ENCODE results near the gene PSMD7.
"Not testable (repeated sequence)": the region's sequence is repeated elsewhere in the genome, so short reads cannot be mapped to it uniquely, and the experiment has no call there.

PSMD7 gene

DNA sequence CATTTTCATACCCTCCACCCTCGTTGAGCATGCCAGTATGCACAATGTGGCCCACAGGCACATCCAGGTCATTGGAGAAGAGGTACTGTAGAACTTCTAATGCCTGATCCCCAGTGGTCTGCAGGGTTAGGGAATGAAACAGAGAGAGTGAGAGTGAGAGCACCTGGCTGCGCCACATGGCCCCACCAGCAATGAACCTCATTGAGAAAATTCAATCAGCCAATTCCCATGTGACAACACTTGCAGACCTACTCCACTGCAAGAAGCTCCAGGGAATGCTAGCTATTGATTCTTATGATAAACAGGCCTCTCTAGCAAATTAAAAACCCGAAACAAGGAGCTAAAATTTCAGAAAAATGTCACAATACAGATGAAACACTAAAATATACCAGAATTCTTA lies 40.9 kb downstream of the PSMD7 start:
- H2BK120ac ChIP-seq (ENCODE audit: insufficient read depth, low read length, poor library complexity); H3K4me3 ChIP-seq (ENCODE audit: low read depth, low read length); H3K14ac ChIP-seq (ENCODE audit: low read length); H3K79me1 ChIP-seq (ENCODE audit: low read length); H2AK5ac ChIP-seq (ENCODE audit: low read length); H2AFZ ChIP-seq (ENCODE audit: insufficient read depth, low read length, poor library complexity); H2BK5ac ChIP-seq (ENCODE audit: low read depth, low read length, poor library complexity); H3K18ac ChIP-seq (ENCODE audit: low read length); H4K12ac ChIP-seq (ENCODE audit: low read depth, low read length); DNase-seq; H3K4me1 ChIP-seq (ENCODE audit: control insufficient read depth in 1 of 2, insufficient read depth in 2 of 2, low read length in 2 of 2); H3K4ac ChIP-seq (ENCODE audit: low read depth, low read length); H3K9ac ChIP-seq (ENCODE audit: low read length); H4K91ac ChIP-seq (ENCODE audit: low read depth, low read length); H4K8ac ChIP-seq (ENCODE audit: low read depth, low read length); H3K27ac ChIP-seq (ENCODE audit: low read depth, low read length); H3K9me3 ChIP-seq (ENCODE audit: insufficient read depth, low read depth, low read length); H3K79me2 ChIP-seq (ENCODE audit: control insufficient read depth, insufficient read depth, low read length, poor library complexity); H3K23ac ChIP-seq (ENCODE audit: low read length); H2BK12ac ChIP-seq (ENCODE audit: low read length); H3K4me2 ChIP-seq (ENCODE audit: low read length); H3K27me3 ChIP-seq (ENCODE audit: insufficient read depth, low read length): not testable (repeated sequence)
- peaks cover 12 to 17% of the 10 kb centered on the region in 2 experiments for H3K36me3 ChIP-seq (ENCODE audit: control insufficient read depth in 1 of 2, insufficient read depth in 2 of 2, low read length in 2 of 2)
- WGBS (ENCODE audit: extremely low coverage, insufficient coverage, insufficient read length), result no CpG with 5 or more reads among the region's 3 CpGs

DNA sequence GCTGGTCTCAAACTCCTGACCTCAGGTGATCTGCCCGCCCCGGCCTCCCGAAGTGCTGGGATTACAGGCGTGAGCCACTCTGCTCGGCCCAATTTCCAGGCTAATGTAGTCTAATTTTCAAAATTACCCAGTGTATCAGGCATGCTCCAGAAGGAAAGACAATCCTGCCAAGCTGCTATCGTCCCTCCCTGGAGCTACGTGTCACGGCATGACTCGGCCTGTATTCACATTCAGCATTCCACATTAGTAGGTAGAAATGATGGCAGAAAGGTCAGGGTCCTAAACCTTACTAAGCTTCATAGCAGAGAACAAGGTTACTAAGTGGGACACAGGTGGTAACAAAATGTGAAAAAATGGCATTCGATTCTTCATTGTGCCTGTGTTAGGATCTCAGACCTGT lies 42.6 kb downstream of the PSMD7 start:
- not testable (repeated sequence) for H2BK120ac ChIP-seq (ENCODE audit: insufficient read depth, low read length, poor library complexity); H3K4me1 ChIP-seq (ENCODE audit: control insufficient read depth in 1 of 2, insufficient read depth in 2 of 2, low read length in 2 of 2); H3K4me3 ChIP-seq (ENCODE audit: low read depth, low read length); H3K79me1 ChIP-seq (ENCODE audit: low read length); H3K23ac ChIP-seq (ENCODE audit: low read length); H2AK5ac ChIP-seq (ENCODE audit: low read length); H4K8ac ChIP-seq (ENCODE audit: low read depth, low read length); H2BK5ac ChIP-seq (ENCODE audit: low read depth, low read length, poor library complexity); H2BK12ac ChIP-seq (ENCODE audit: low read length); H3K4ac ChIP-seq (ENCODE audit: low read depth, low read length); H3K27me3 ChIP-seq (ENCODE audit: insufficient read depth, low read length); H2AFZ ChIP-seq (ENCODE audit: insufficient read depth, low read length, poor library complexity); H3K14ac ChIP-seq (ENCODE audit: low read length); H3K9ac ChIP-seq (ENCODE audit: low read length); H4K91ac ChIP-seq (ENCODE audit: low read depth, low read length); H3K4me2 ChIP-seq (ENCODE audit: low read length); H3K18ac ChIP-seq (ENCODE audit: low read length); H3K9me3 ChIP-seq (ENCODE audit: insufficient read depth, low read depth, low read length); H3K79me2 ChIP-seq (ENCODE audit: control insufficient read depth, insufficient read depth, low read length, poor library complexity); H4K12ac ChIP-seq (ENCODE audit: low read depth, low read length); H3K27ac ChIP-seq (ENCODE audit: low read depth, low read length); DNase-seq
- no CpG with 5 or more reads among the region's 10 CpGs for WGBS (ENCODE audit: extremely low coverage, insufficient coverage, insufficient read length)
- peaks cover 11 to 14% of the 10 kb centered on the region in 2 experiments for H3K36me3 ChIP-seq (ENCODE audit: control insufficient read depth in 1 of 2, insufficient read depth in 2 of 2, low read length in 2 of 2)

DNA sequence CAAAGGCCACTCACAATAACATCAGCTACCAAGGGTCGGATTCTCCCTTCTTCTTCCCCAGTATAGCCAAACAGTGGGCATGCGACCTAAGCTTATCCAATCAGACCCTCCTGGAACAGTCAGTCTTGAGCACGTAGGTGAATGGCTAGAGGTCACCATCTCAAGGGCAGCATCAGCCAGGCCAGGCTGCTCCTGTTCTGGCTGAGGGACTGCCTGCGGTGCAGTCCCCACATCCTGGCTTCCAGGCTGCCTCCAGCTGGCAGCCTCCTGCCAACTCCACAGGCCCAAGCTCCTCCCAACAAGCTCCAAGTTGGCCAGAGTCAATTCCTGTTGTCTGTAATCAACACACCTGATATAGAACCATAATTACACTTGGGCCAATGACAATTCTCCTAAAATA lies 56.4 kb downstream of the PSMD7 start:
- not testable (repeated sequence) for H3K27me3 ChIP-seq (ENCODE audit: insufficient read depth, low read length); H4K12ac ChIP-seq (ENCODE audit: low read depth, low read length); H3K79me1 ChIP-seq (ENCODE audit: low read length); H3K4me2 ChIP-seq (ENCODE audit: low read length); H3K18ac ChIP-seq (ENCODE audit: low read length); H3K4ac ChIP-seq (ENCODE audit: low read depth, low read length); H3K4me1 ChIP-seq (ENCODE audit: control insufficient read depth in 1 of 2, insufficient read depth in 2 of 2, low read length in 2 of 2); H4K91ac ChIP-seq (ENCODE audit: low read depth, low read length); H2BK5ac ChIP-seq (ENCODE audit: low read depth, low read length, poor library complexity); H3K27ac ChIP-seq (ENCODE audit: low read depth, low read length); H3K9ac ChIP-seq (ENCODE audit: low read length); H3K4me3 ChIP-seq (ENCODE audit: low read depth, low read length); H2BK12ac ChIP-seq (ENCODE audit: low read length); H2BK120ac ChIP-seq (ENCODE audit: insufficient read depth, low read length, poor library complexity); H3K79me2 ChIP-seq (ENCODE audit: control insufficient read depth, insufficient read depth, low read length, poor library complexity); H3K14ac ChIP-seq (ENCODE audit: low read length); H2AFZ ChIP-seq (ENCODE audit: insufficient read depth, low read length, poor library complexity); H3K23ac ChIP-seq (ENCODE audit: low read length); DNase-seq; H2AK5ac ChIP-seq (ENCODE audit: low read length); H4K8ac ChIP-seq (ENCODE audit: low read depth, low read length); H3K9me3 ChIP-seq (ENCODE audit: insufficient read depth, low read depth, low read length)
- no CpG with 5 or more reads among the region's 4 CpGs for WGBS (ENCODE audit: extremely low coverage, insufficient coverage, insufficient read length)
- H3K36me3 ChIP-seq (ENCODE audit: control insufficient read depth in 1 of 2, insufficient read depth in 2 of 2, low read length in 2 of 2), result peaks cover 16 to 19% of the 10 kb centered on the region in 2 experiments
